H1 (cell line): ENCODE measurements around the gene RIMBP2. TPM values are rescaled to one million over a fixed set of nuclear protein-coding genes. Genes with fewer than 3 reads are reported as not detected.

Source experiments
- CHD7 ChIP-seq: fragments of 300-600 bp; sonication (generic); IDR thresholded peaks from 2 replicates; pipeline ENCODE4 v1.7.1; 2012; ENCODE audit warnings: low read length, moderate library complexity, mild to moderate bottlenecking, inconsistent platforms; ENCODE audit not compliant: insufficient replicate concordance
- CREB1 ChIP-seq: IDR thresholded peaks from 2 replicates; pipeline ENCODE4 v1.6.1; 2012; ENCODE audit warnings: inconsistent platforms
- polyA plus RNA-seq, 7 experiments: library from polyadenylated mRNA; depleted of rRNA in 3 of 7; stranded (reverse) in 5 of 7; unstranded in 2 of 7; fragments of >200 nt in 5 of 7; fragments of 200-250 nt in 2 of 7; gene quantifications; 1 replicate in 5 of 7; 2 replicates in 1 of 7; 4 replicates in 1 of 7; pipeline versions ENCODE4 v1.2.1 to v1.2.3, GENCODE V29; 2011 to 2013; ENCODE audit warnings: missing spikeins in 2 of 7, mixed read lengths in 2 of 7
- total RNA-seq: library from RNA; stranded (reverse); fragmentation: NEBNext Ultra II Directional; extraction: Animal tissue kit (Norgen Biotek cat#: 25700); gene quantifications from 2 replicates; pipeline ENCODE4 v1.2.1, GENCODE V29; 2021

The RIMBP2 gene
- total and polyA plus RNA-seq, 2 of the 8 experiments (the other 6 are each of a cell fraction or from before 2014, with no cell fraction given), result 0.18 to 0.65 TPM

- no peak for TF ChIP-seq CHD7
- TF ChIP-seq CREB1, result no peak
- TF ChIP-seq, all 59 proteins: peak for 0
These were observed 107.3 kb downstream of the RIMBP2 start (continued) for GRCh38 chr12:130608831-130609230.
